Kidney (tissue), 14 donors: ENCODE data around the gene ZNF783. TPM values are rescaled to one million over a fixed set of nuclear protein-coding genes. Genes with fewer than 3 reads are reported as not detected.
A peak's percentile ranks its signal among the peaks of the same experiment; 100 is the strongest.

Source experiments
- DNase-seq, 5 donors: peaks; one replicate each; pipeline ENCODE4 v3.0.0-alpha.2; 2013 to 2020
- FAIRE-seq: peaks from 2 replicates; lab custom pipeline; 2012; peaks lifted over from hg19 to GRCh38; lab: Jason Lieb, UNC
- H3K27ac ChIP-seq, 2 donors: one replicate each; pipeline ENCODE4 v1.7.0; 2013; ENCODE audit warnings: low read depth in 2 of 2, low read length in 2 of 2, inconsistent platforms in 1 of 2
- H3K27me3 ChIP-seq: one replicate; pipeline ENCODE4 v1.7.1; 2013; ENCODE audit warnings: low read length, inconsistent platforms; ENCODE audit not compliant: control insufficient read depth, insufficient read depth
- H3K36me3 ChIP-seq, 3 donors: one replicate each; pipeline versions ENCODE4 v1.7.0 to v1.7.1; 2013; ENCODE audit warnings: low read length in 3 of 3, control low read depth in 1 of 3, inconsistent platforms in 1 of 3; ENCODE audit not compliant: insufficient read depth in 3 of 3, control insufficient read depth in 2 of 3
- H3K4me1 ChIP-seq, 3 donors: one replicate each; pipeline versions ENCODE4 v1.7.0 to v1.7.1; 2013; ENCODE audit warnings: low read length in 3 of 3, inconsistent platforms in 1 of 3, low read depth in 1 of 3; ENCODE audit not compliant: control insufficient read depth in 2 of 3, insufficient read depth in 2 of 3
- H3K4me3 ChIP-seq, 3 donors: one replicate each; pipeline versions ENCODE4 v1.7.0 to v1.8.1; 2013; ENCODE audit warnings: low read length in 3 of 3, control low read depth in 1 of 3, inconsistent platforms in 1 of 3
- H3K9ac ChIP-seq, 3 donors: one replicate each; pipeline versions ENCODE4 v1.7.0 to v1.7.1; 2013; ENCODE audit warnings: low read length in 3 of 3, control low read depth in 1 of 3, inconsistent platforms in 1 of 3
- H3K9me3 ChIP-seq, 3 donors: one replicate each; pipeline versions ENCODE4 v1.7.0 to v1.7.1; 2013; ENCODE audit warnings: low read length in 3 of 3, control low read depth in 1 of 3, inconsistent platforms in 1 of 3; ENCODE audit not compliant: control insufficient read depth in 2 of 3, insufficient read depth in 1 of 3
- CTCF ChIP-seq: IDR thresholded peaks from 3 replicates; pipeline ENCODE4 v1.5.1; 2012; ENCODE audit warnings: mild to moderate bottlenecking, moderate library complexity, borderline replicate concordance; ENCODE audit not compliant: insufficient read depth; ENCODE audit errors: extremely low read depth
- intact Hi-C: fragments of 100-400 bp; cut with DNase I; formaldehyde crosslinking; loops from one replicate; pipeline ENCODE4 v1.11.1; 2022
- polyA plus RNA-seq: library from polyadenylated mRNA; stranded (reverse); fragments of 350-450 nt; fragmentation: Illumina TruSeq; extraction: RNeasy Lipid Tissue Mini Kit (QIAGEN cat#74804); gene quantifications from one replicate; pipeline ENCODE4 v1.2.3, GENCODE V29; 2014; ENCODE audit warnings: low read depth, low replicate concordance; ENCODE audit not compliant: insufficient read depth
- total RNA-seq: library from RNA; stranded (reverse); fragmentation: NEBNext Ultra II Directional; extraction: Animal tissue kit (Norgen Biotek cat#: 25700); gene quantifications from one replicate; pipeline ENCODE4 v1.2.1, GENCODE V29; 2021
- donor health status: control.
- donor health status: control.
- donor health status: control.
- donor health status: control.
- donor health status: control.
- donor health status: DM: yes; HTN: yes; CAD: no.
- donor health status: Normal renal cell carcinoma (clear cell type).

ZNF783 gene
- total and polyA plus RNA-seq, 2 donors from 2014 or later = 3.6 to 21.8 TPM

- Histone ChIP-seq H3K4me1 (peaks cover 0 to 6% (median 6%) of the 10 kb centered on the region in 3 donors), H3K9me3 (no peaks in the 10 kb centered on the region), H3K4me3 (no peak overlapping the region), H3K9ac (no peak overlapping the region), H3K27me3 (no peaks in the 10 kb centered on the region), H3K27ac (no peak overlapping the region), H3K36me3 (peaks cover 0 to 14% (median 11%) of the 10 kb centered on the region in 3 donors)
- peak in 1 of 5 donors; percentile 33 for DNase-seq
- FAIRE-seq = no peak
- intact Hi-C loops = no loop called here
- no peak for TF ChIP-seq CTCF
Measured at GRCh38 chr7:149280661-149281507, 18.9 kb downstream of the ZNF783 start.

- FAIRE-seq = no peak
- Histone ChIP-seq H3K4me1 (peaks cover 0 to 6% (median 6%) of the 10 kb centered on the region in 3 donors), H3K9me3 (no peaks in the 10 kb centered on the region), H3K36me3 (peaks cover 0 to 14% (median 9%) of the 10 kb centered on the region in 3 donors), H3K4me3 (no peak overlapping the region), H3K27me3 (no peaks in the 10 kb centered on the region), H3K9ac (no peak overlapping the region), H3K27ac (no peak overlapping the region)
- intact Hi-C loops = no loop called here
- DNase-seq = peak in 1 of 5 donors; percentile 72
- TF ChIP-seq CTCF = no peak
Measured at GRCh38 chr7:149281508-149282330, 19.7 kb downstream of the ZNF783 start.

- peaks cover 0 to 6% (median 6%) of the 10 kb centered on the region in 3 donors for H3K4me1 ChIP-seq
- H3K27ac ChIP-seq = no peak overlapping the region
- no peak for FAIRE-seq
- H3K36me3 ChIP-seq = peaks cover 0 to 14% (median 9%) of the 10 kb centered on the region in 3 donors
- intact Hi-C loops = no loop called here
- H3K27me3 ChIP-seq = no peaks in the 10 kb centered on the region
- H3K4me3 ChIP-seq = no peak overlapping the region
- no peak overlapping the region for H3K9ac ChIP-seq
- no peak for DNase-seq
- no peak for TF ChIP-seq CTCF
- H3K9me3 ChIP-seq = no peaks in the 10 kb centered on the region
Measured at GRCh38 chr7:149282331-149282655, 20.3 kb downstream of the ZNF783 start.
